Heart left ventricle (tissue), 16 donors: ENCODE data around the gene PRICKLE4. TPM values are rescaled to one million over a fixed set of nuclear protein-coding genes. Genes with fewer than 3 reads are reported as not detected.
A peak's percentile ranks its signal among the peaks of the same experiment; 100 is the strongest.

Source experiments
- ATAC-seq, 4 donors: fragments of 200-7000 bp; cut with Tn5 transposase; one replicate each; pipeline ENCODE4 v1.9.1; 2020 to 2022; ENCODE audit warnings: moderate library complexity in 4 of 4, mild to moderate bottlenecking in 3 of 4, moderate number of reproducible peaks in 1 of 4
- DNase-seq, 5 donors: peaks; one replicate each; pipeline ENCODE4 v3.0.0-alpha.2; 2020
- H3K27ac ChIP-seq, 12 donors: fragments of 200-600 bp; sonication (generic) in 4 of 12; one replicate each; pipeline versions ENCODE4 v1.5.0 to v1.8.0; 2016 to 2022; ENCODE audit warnings: mild to moderate bottlenecking in 2 of 12
- H3K27me3 ChIP-seq, 9 donors: fragments of 200-600 bp; sonication (generic) in 2 of 9; one replicate each; pipeline versions ENCODE4 v1.5.1 to v1.8.0; 2016 to 2022; ENCODE audit warnings: mild to moderate bottlenecking in 3 of 9
- H3K36me3 ChIP-seq, 9 donors: fragments of 200-600 bp; sonication (generic) in 2 of 9; one replicate each; pipeline versions ENCODE4 v1.5.0 to v1.8.0; 2018 to 2022; ENCODE audit warnings: mild to moderate bottlenecking in 2 of 9
- H3K4me1 ChIP-seq, 12 donors: fragments of 200-600 bp; sonication (generic) in 4 of 12; one replicate each; pipeline versions ENCODE4 v1.5.0 to v1.8.0; 2016 to 2022; ENCODE audit warnings: mild to moderate bottlenecking in 3 of 12
- H3K4me3 ChIP-seq, 12 donors: fragments of 200-600 bp; sonication (generic) in 4 of 12; one replicate each; pipeline versions ENCODE4 v1.5.0 to v1.8.0; 2017 to 2022; ENCODE audit warnings: mild to moderate bottlenecking in 9 of 12, moderate library complexity in 4 of 12
- H3K9me3 ChIP-seq, 12 donors: fragments of 200-600 bp; sonication (generic) in 4 of 12; one replicate each; pipeline versions ENCODE4 v1.5.0 to v1.8.0; 2016 to 2022; ENCODE audit warnings: mild to moderate bottlenecking in 1 of 12
- CTCF ChIP-seq, 12 donors: fragments of 200-600 bp; sonication (generic) in 4 of 12; IDR thresholded peaks; one replicate each; pipeline versions ENCODE4 v1.5.0 to v1.8.0; 2018 to 2022; ENCODE audit warnings: antibody characterized with exemption in 12 of 12, mild to moderate bottlenecking in 5 of 12
- POLR2A ChIP-seq, 2 donors: fragments of 450-650 bp; IDR thresholded peaks; one replicate each; pipeline ENCODE4 v1.6.1; 2017; ENCODE audit warnings: antibody characterized with exemption in 2 of 2, mild to moderate bottlenecking in 2 of 2, moderate library complexity in 2 of 2
- WGBS, 4 donors: extraction: QIAGEN DNeasy Blood & Tissue Kit in 2 of 4; methylation state at CpG; one replicate each; pipeline versions ENCODE4 v1.1.5 to v1.1.7; 2013 to 2018; 5-methylcytosine and 5-hydroxymethylcytosine counted together
- intact Hi-C, 10 donors: fragments of 100-400 bp; cut with DNase I; formaldehyde crosslinking; loops; one replicate each; pipeline versions ENCODE4 v1.11.1 to v1.14.2; 2022
- polyA plus RNA-seq, 2 donors: library from polyadenylated mRNA; stranded (reverse); fragments of 200-250 nt; gene quantifications; one replicate each; pipeline ENCODE4 v1.2.3, GENCODE V29; 2013
- total RNA-seq, 9 donors: library from RNA; depleted of rRNA in 2 of 9; stranded (reverse); fragments of >200 nt in 2 of 9; fragmentation: NEBNext Ultra II Directional in 3 of 9; extraction: Animal tissue kit (Norgen Biotek cat#: 25700) in 3 of 9; gene quantifications; one replicate each; pipeline versions ENCODE4 v1.1.0 to v1.2.4, GENCODE V29; 2016 to 2023
- donor health status: ischemic (EF 13 %, LVEDD 7.1; RV severe dilation, severe dysfunction).
- donor health status: healthy with polysubstance abuse.
- donor health status: DM: no; HTN: yes; CAD: no.
- donor health status: DM: no; HTN: no; CAD: no.
- donor health status: ischemic (EF 25% LVEDD 6.9; RV normal size, moderate dysfunction).
- donor health status: ischemic (EF 25% LVEDD 5.7; RV mildly dilated, moderate dysfunction).
- donor health status: healthy.
- donor health status: DM: yes; HTN: yes; CAD: no.
- donor health status: ischemic (EF 35%, LVEDD 5.7; RV mildly dilated, moderate dysfunction).
- donor health status: nonischemic (EF 11% LVEDD 7.7; RV severe dilation, severe dysfunction).
- donor health status: DM: yes; HTN: yes; CAD: no.
- donor health status: PGD.
- donor health status: ischemic (EF 29% LVEDD 5.4; RV normal size, mild dysfunction).
- donor health status: nonischemic (EF 23%, LVEDD 6.1; RV moderate dilation, normal function).

Gene PRICKLE4
- total and polyA plus RNA-seq, 11 donors: 1.1 to 3.9 (median 1.9) TPM

DNA sequence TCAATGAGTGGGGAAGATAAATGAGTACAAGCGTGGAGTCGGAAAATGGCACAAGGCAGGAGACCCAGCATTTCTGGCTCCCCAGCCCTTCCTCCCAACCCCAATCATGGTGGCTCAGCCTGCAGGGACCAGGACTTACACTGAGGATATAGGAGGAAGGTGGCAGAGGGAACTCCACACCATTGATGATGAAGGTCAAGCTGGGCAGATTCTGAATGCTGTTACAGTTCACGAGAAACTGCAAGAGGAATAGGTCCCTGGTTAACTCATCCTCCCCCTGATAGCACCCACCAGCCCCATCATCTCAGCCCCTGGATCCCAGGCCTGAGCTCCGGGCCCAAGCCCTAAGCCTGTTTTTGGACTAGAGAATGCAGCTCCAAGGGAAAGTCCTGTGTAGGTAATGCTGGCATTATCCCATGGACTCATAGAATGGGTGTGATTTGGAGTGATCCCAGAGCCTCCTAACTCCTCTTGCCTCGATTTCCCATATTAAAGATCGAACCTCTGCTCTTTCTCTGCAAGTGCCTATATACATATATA, 42.9 kb upstream of the PRICKLE4 start:
- DNase-seq: peak in 1 of 5 donors; percentile 7
- intact Hi-C loops: loop anchor here in 7 of 10 donors (2.0 to 5.0 kb wide), 3 partner anchors 35 to 40 kb away; partner anchors contain the start of gene FRS3 (in 5 of the 7)
- H3K4me3 ChIP-seq: no peak overlapping the region
- no peaks in the 10 kb centered on the region for H3K27me3 ChIP-seq
- no peaks in the 10 kb centered on the region for H3K36me3 ChIP-seq
- TF ChIP-seq POLR2A (IDR thresholded peaks at IDR 0.05) (no peak), CTCF (IDR thresholded peaks at IDR 0.05) (no peak)
- WGBS, 4 donors: 91 to 94% (median 92%) methylated on average over 6 of the region's 6 CpGs
- H3K4me1 ChIP-seq: peaks cover 5 to 21% (median 14%) of the 10 kb centered on the region in 12 donors
- H3K9me3 ChIP-seq: no peaks in the 10 kb centered on the region
- H3K27ac ChIP-seq: no peak overlapping the region
- ATAC-seq: no peak

DNA sequence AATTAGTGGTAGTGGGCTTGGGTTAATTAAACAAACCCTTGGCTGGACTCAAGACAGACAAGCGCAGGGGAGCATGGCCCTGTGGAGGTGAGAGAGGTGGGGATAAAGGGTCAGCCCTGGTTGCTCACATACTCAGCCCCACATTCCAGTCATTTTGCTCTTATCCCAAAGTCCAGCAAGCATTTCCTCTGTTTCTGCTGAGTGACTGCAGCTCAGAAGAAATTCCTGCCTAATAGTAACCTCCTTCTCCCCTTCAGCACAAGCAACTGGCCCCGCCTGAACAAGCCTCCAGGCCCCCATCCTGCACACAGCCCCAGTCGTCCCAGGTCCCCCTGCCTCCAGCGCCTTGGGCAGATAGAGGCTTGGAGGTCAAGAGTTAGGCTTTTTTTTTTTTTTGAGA, 41.5 kb upstream of the PRICKLE4 start:
- Histone ChIP-seq H3K27ac (no peak overlapping the region), H3K9me3 (no peaks in the 10 kb centered on the region), H3K36me3 (no peaks in the 10 kb centered on the region), H3K4me1 (peaks cover 0 to 8% (median 4%) of the 10 kb centered on the region in 12 donors), H3K27me3 (no peaks in the 10 kb centered on the region), H3K4me3 (no peak overlapping the region)
- TF ChIP-seq POLR2A (IDR thresholded peaks at IDR 0.05): no peak
- TF ChIP-seq CTCF (IDR thresholded peaks at IDR 0.05): no peak
- intact Hi-C loops: loop anchor here in 6 of 10 donors (5.0 kb wide), 2 partner anchors 33 to 38 kb away; partner anchors contain the start of gene FRS3 (in 5 of the 6)
- DNase-seq: peak in 1 of 5 donors; percentile 28
- ATAC-seq: no peak
- 71 to 94% (median 73%) methylated on average over 4 of the region's 4 CpGs for WGBS, 4 donors

DNA sequence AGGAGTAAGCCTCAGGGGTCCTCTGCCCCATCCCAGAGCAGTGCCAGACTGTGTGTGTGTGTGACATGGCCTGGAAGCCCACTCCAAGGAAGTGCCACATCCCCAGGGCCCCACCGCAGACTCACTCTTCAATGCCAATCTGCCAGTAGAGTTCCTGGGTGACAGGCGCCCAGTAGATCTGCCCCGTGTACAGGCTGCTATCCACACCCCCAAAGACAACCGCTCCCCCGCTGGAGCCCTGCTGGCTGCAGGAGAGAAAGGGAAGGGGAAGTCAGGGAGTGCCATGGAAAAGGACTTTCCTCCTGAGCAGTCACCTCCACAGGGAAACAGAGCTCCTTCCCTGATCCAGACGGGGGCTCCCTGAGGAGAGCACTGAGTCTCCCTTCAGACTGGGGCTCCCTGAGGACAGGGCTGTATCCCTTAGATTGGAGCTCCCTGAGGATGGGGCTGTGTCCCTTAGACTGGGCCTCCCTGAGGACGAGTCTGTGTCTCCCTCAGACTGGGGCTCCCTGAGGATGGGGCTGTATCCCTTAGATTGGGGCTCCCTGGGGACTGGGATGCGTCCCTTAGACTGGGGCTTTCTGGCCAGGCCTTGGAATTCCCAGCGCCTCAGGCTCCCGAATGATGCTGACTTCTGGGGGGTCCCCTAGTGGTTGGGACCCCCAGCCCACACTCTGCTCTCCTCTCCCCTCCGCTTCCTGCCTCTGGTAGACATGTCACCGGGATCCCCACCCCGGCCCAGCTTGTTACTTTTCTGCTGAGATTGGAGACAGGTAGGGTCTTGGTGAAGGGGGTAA, 40.0 kb upstream of the PRICKLE4 start:
- ATAC-seq: no peak
- H3K4me3 ChIP-seq: no peak overlapping the region
- no peak for TF ChIP-seq CTCF (IDR thresholded peaks at IDR 0.05)
- TF ChIP-seq POLR2A (IDR thresholded peaks at IDR 0.05): no peak
- intact Hi-C loops: no loop called here
- no peaks in the 10 kb centered on the region for H3K27me3 ChIP-seq
- H3K4me1 ChIP-seq: peaks cover 0 to 8% (median 4%) of the 10 kb centered on the region in 12 donors
- no peaks in the 10 kb centered on the region for H3K36me3 ChIP-seq
- H3K9me3 ChIP-seq: no peaks in the 10 kb centered on the region
- WGBS, 4 donors: 81 to 88% (median 84%) methylated on average over 10 to 13 of the region's 13 CpGs
- H3K27ac ChIP-seq: no peak overlapping the region
- DNase-seq: peak in 1 of 5 donors; percentile 48
